ENCODE measurements around the gene PRKCE.

- TF ChIP-seq POLR2AphosphoS5 (IDR thresholded peaks at IDR 0.05; ENCODE audit: low read depth, low read length) (no peak), POLR2A (IDR thresholded peaks at IDR 0.05; ENCODE audit: low read depth, low read length) (no peak), TAF1 (IDR thresholded peaks at IDR 0.05; ENCODE audit: borderline replicate concordance, low read depth, low read length) (no peak)
These were observed 24.9 kb upstream of the PRKCE start for GRCh38 chr2:45626387-45627221.
